ENCODE measurements around the gene SNUPN. TPM values are rescaled to one million over a fixed set of nuclear protein-coding genes. Genes with fewer than 3 reads are reported as not detected.

The SNUPN gene
- total RNA-seq = 26.0 TPM

DNA sequence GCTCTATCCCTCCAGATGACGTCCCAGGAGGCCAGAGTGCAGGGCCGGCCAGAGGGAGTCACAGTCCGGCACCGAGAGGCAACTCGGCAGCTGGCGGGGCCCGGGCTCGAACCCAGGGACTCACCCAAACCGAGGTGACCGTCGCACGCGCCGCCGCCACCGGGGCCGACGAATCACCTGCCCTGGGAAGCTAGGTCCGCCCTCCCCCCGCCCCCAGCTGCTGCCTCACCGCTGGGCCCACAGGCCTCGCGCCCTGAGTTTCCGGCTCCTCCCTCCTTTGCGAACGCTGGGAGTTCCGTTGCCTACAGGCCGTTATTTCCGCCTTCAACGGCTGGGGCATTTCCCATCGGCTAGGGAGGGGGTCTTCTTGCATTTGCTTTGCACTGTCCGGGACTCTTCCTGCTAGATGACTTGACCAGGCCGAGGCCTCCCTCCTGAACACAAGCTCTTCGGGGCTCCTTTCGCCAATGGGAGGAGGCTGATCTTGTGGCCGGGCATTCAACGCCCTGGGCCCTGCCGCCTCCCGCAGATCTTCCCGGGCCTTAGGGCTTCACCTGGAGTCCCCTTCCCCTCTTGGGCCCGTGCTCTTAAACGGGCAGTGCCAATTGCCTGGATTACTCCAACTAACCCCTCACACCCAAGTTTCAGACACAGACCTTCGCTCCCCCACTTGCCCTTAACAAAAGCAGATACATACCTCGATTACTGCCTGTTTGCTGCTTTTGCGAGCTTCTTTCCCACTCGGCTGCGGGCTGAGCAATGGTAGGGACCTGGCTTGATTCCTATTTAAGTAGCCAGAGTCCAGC is at the start of gene SNUPN:
TSS of gene SNUPN (minus strand) at position 184 of the 806 bp plus-strand sequence. CDS start 4,674 bp downstream, outside the sequence.
- DNase-seq = peak; percentile 91

DNA sequence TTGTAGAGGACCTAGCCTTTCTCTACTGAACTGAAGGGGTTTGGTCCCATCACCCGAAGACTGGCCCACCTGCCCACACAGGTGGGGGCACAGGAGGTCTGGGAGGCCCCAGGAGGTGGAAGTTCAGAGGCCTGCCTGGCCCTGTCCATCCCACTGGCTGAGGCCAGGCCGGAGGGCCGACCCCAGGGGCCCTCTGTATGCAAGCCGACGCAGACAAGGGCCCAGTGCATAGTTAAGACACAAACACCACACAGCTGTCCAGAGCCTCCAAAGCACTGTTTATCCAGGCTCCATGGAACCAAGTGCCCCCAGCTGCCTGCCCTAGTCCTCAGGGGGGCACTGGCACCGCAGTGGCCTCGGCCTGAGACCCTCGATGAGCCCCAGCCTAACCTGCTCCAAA is 48.8 kb upstream of the SNUPN start:
- DNase-seq = no peak

DNA sequence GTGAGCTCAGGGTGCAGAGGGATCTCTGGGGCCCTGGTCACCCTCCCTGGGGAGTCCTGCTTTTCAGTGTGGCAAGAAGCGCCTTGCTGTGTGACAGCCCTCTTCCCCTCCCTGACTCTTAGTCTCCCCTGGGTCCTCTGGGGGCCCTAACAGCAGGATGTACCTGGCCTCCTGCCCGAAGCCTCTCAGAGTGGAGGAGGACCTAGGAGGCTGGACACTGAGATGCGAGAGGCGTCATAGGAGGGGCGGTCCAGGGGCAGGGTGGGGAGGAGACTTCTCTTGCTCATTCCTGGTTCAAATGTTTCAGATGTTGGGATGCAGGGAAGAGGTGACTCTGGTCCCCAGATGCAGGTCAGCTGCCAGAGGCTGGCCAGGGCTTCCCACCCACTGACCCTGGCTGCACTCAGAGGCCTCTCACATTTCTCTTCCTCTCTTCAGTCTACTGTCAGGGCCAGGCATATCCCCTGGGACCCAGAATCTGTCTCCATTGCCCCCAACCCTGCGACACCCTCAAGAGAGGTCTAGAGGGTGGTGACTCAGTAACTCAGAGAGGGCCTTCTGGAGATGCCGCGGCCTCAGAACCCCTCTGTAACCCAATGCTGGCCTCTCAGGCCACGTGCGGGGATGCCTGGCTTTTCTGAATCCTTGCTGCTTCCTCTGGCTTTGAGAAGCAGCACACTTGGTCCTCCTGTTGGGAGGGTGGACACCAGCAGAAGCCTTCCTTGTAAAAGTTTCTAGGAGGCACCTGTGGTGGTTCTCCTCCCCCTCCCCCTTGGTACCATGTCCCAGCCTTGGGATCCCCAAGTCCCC is 48.1 kb upstream of the SNUPN start:
- no peak for DNase-seq

DNA sequence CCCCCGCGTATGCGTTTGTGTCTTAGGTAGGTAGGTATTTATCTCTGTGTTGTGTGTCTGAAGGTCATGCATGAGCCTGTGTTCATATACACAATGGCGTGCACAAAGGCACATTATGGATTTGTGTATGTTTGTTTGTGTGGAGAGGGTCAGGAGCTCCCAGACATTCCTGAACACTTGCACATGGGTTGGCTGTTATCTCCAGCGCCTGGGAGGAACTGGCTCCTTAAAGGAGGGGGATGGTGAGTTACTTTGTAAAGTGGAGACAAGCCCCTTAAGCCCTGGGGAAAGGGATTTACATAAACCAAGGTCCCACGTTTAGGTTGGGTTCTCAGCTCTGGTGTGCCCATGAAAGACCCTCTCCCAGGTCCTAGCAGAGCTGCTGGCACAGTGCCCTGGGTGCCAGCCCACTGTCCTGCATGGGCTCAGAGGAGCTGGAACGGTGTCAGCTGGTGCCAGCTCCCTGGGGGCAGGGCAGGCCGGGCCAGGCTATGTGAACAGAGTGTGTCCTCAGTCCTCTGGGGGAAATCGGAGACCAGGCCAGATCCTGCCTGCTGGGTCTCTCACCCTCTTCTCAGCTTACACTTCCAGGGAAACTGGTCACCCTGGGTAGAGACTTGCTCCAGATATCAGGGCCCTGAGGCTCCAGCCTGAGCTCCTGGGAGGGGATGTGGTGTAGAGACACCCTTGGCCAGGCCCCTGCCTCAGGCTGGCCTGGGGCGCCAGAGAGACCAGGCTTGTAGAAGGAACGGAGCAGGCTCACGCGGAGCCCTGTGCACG is 47.3 kb upstream of the SNUPN start:
- no peak for DNase-seq

DNA sequence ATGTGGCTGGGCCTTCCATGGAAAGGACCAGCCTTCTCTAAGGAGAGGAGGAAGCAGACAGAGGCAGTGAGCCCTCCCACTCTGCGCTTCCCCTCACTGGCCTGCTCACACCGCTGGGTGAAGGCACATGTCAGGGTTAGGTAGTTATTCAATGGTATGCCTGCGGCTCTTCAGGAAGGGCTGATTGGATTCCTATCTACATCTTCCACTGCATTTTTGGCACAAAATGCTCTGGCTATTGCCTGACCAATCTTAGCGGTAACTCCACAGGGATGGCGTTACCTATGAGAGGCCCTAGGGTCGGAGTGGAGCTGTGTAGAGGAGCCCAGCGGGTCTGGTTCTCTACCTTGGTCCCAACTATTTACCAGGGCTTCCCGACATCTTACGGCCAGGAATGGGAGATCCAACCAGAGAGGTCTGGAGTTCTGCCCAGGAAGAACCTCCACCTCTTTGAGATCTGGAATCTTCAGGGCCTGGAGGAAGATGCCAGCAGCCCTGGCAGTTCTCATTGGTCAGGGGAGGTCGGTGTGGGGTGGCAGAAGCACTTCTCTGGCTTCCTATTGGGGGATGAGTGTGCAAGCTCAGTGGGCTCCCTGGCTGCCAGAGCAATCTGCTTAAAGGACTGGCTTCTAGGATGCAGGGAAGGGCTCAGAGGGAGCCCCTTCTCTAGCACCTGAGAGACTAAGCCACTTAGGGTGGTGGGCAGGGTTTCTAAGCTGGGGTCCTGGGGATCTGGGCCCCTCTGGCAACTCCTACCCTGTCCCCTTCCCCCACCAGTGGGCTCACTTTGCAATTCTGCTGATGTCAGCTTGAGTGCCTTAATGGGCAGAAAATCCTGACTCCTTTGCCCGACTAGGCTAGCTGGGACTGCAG is 46.4 kb upstream of the SNUPN start:
- DNase-seq = no peak

DNA sequence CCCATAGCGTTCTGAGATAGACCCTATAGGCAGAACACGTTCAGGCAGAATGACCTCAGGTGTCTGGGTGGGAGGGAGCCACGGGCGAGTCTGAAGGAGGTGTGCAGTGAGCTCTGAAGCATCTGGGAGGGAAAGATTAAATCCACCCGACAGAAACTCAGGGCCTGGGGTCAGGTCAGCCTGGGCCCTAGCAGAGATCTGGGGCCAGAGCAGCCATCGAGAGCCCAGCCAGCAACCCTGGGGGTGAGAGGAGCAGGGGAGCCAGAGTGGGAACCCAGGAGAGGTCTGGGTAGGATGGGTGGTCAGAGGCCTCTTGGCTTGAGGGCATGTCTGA is 44.3 kb upstream of the SNUPN start:
- no peak for DNase-seq

DNA sequence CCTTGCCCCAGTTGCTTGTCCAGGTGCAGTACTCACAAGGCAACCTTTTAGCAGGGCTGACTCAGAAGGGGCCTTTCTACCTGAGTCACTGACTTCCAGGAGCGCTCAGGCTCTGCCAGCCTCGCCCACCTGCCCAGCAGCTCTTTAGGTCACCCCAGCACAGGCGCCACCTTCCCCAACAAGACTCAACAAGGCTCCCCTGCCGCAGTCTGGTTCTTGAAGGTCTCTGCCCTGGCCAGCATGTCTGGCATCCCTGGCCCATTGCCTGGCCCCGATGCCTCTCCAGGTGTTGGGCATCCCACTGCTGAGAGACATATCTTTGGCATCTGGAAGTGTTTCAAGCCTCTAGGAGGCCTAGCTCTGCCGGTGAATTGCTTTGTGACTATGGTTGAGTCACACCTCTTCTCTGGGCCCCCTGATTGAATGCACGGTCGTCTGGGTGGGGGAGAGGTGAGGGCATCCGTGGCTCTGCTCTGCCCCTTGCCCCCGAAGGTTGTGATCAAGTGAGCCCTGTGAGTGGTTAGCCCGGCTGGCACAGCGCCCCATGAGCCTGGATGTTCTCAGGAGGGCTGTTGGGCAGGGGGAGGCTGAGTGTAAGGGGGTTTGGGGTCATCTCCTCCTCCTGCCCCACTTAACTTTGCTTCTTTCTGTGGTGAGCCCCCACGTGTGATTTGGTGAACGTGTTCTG is 43.8 kb upstream of the SNUPN start:
- DNase-seq = no peak

DNA sequence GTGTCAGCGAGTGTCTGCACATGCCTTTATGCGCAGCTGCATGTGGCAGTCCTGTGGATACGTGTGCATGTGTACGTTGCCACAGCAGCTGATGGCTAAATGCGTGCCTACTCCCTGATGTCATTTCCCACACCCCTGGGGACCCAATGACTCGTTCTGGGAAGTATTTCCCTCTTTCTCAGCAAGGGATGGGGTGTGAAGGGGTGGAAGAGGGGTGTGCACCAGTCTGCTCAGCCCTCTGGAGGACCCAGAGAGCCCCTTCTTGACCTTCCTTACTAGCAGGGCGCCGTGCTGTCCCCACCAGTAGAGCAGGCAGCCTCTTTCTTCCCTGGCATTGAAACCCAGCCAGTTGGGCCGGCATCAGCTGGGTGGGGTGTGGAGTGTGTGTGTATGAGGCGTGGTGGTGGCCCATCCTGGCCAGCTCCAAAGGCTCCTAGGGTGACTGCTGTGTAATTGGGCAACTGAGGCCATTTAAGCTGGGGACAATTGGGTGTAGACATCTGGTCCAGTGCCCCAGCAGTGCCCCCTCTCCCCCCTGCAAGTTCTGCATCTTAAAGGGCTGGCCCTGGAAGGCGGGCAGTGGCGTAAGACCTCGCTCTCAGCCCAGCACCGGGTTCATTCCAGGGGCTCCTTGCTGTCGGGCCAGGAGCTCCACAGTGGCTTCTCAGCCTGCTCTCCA is 41.4 kb upstream of the SNUPN start:
- DNase-seq = no peak

DNA sequence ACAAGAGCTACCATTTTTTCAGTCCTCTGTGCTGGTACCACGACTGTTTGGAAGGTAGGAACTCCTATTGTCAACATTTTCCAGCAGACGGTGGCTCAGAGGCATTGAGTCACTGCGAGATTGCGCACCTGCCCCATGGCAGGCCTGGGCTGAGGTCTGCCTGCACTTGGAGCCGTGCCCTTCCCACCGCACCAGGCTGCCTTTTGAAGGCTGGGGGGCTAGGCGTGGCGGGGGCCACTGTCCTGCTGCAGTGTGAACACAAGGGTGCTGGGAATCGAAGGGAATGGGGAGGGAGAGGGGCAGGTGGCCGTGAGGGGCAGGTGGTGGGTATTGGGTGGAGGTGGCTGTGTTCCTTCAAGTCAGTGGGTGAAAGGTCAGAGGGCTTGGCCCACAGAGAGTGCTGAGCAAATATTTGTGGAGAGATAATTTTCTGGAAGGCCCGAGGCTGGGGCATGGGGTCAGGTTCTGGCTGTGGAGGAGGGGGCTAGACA is 38.5 kb upstream of the SNUPN start:
- no peak for DNase-seq

DNA sequence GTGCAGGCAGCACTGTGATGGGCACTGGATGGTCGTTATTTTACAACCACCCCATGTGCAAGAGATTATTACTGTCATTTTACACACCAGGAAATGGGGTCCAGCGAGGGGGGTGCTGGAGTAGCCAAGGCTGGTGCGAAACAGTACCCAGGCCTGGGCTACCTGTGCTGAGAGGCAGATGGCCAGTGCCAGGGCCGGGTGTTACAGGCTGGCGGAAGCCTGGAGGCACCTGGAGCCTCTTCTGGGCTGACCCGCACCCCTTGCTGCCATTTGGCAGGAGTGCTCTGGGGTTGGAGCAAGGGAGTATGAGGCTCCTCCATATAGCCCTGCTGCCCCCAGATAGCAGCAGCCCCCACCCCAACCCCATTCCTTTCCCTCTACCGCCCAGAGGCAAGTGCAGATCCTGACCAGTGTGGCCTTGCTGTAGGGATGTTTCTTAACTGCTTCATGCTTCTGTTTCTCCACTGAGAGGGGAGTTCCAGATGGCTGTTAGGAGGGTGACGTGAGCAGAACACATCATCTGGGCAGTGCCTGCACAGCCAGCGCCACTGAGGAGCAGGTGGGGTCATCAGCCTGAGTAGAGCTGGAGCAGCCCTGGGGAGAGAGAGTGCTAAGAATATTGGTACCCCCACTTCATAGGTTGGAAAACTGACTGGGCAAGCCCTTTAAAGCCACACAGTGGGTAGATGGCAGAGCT is 37.4 kb upstream of the SNUPN start:
- no peak for DNase-seq

DNA sequence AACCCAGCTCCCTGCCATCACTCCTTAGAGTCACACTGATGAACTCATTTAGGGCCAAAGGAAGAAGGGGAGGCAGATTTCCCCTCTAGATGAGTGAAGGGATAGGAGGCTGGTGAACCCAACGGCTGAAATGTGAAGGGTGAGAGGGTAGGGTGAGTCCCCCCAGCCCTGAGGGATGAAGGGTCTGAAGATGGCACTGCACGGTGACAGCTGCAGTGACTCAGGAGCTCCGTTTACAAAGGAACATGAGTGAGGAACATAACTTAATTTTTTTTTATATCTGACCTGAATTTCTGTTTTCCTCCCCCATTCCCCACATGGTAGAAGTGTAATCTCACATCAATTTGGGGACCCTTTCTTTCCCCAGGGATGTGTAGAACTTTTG is 36.2 kb upstream of the SNUPN start:
- DNase-seq = no peak

DNA sequence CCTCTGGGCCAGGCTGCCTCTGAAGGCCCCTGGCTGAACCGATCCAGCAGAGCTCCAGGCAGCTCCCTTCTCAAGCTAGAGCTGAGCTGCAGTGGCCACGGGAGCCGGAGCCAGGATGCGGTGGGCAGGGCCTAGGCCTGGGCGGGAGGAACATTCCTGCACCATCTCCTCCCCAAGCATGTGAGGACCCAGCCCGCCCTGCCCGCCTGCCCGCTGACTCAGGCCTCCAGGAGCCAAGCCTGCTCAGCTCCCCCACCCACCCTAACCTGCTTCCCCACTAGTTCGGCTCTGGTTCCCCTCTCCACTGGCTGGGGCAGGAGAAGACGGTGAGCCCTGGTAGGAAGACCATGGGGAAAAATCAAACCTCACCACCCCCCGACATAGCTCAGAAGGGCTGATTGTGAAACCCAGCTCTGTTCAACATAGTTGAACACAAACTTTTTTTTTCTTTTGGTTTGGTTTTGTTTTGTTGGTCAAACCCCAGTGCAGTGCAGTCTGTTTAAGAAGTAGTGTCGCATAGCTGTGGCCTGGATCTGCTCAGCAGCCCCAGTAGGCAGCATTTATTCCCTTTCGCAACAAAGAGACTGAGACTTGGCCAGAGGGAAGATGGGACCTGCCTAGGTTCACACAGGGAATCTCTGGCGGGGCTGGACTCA is 35.7 kb upstream of the SNUPN start:
- no peak for DNase-seq

DNA sequence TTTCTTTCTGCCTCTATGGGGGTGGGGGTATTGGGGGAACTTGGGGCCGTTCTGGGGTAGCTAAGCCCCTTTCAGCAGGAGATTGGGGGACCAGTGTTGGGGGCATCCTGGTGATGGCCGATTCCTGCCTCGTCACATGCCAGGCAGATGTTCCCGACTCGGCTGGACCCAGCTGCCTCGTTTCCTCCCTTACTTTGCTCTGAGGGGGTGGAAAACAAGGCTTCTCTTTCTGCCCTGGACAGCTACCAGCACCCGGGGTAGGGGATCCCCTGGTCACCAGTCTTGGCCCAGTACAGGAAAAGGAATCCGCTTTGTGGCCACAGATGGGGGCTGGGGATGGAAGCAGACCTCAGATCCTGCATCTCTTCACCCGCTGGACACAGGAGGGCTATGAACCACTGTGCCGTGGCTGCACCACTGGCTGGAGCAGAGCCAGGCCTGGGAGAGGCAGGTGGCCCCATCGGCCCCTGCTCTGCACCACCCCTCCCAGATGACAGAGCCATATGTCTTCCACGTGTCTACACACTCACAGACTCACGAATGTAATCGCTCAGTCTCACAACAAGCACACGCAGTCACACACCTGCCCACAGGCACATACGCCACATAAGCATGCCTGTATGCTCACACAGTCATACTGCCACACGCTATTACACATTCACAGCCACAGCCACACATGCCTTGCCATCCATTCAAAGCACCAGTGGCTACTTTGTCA is 34.6 kb upstream of the SNUPN start:
- DNase-seq = no peak

DNA sequence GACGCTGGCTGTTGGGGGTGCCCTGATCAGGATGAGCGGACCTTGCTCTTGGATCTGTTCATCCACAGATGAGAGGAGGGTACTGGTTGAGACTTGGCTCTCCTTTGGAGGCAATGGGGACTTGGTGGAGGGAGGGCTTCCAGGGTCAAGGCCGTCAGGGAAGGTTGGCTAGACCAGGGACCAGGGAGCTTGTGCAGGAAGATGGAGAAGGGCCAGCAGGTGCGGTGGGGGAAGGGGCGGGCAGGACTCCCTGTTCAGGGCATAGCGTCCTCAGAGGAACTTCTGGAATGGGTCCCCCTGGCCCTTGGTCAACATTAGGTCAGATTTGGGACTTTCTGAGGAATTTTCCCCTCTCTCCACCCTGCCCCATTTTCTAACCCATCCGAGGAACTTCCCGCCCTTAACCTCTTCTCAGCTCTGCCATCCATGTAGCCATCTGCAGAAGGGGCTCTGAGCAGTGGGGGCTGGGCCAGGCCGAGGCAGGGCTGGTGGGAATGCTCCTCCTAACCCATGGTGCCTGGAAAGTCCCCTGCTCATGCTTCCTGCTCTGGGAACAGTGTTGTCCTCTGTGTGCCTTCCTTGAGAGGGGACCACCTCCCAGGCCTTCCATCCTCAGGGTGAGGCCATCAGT is 33.7 kb upstream of the SNUPN start:
- no peak for DNase-seq

DNA sequence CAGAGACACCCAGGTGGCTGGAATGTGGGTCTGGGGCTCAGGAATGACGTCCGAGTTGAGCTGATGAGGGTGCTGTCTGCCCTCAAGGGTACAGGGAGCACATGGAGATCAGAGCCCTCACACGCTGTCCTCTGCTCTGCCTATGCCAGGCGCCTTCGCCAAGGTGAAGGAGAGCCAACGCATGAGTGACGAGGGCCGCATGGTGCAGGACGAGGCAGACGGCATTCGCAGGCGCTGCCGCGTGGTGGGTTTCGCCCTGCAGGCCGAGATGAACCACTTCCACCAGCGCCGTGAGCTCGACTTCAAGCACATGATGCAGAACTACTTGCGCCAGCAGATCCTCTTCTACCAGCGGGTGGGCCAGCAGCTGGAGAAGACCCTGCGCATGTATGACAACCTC is 31.3 kb upstream of the SNUPN start:
- no peak for DNase-seq

DNA sequence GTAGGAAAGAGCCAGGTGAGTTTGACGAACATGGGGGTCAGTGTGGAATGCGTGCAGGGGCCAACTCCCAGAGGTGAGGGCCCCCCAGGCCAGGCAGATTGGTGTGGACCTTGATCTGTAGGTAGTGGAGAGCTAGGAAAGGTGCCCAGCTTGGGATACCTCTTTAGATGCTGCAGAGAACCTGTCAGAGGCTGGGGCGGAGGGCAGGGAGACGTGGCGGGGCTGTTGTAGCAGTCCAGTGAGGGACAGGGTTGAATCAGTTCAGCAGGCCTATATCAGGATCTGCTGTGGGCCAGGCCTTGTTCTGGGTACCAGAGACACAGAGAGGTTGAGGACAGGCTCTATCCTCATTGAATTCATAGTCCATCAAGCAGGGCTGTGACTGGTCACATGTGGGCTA is 30.8 kb upstream of the SNUPN start:
- DNase-seq = no peak

DNA sequence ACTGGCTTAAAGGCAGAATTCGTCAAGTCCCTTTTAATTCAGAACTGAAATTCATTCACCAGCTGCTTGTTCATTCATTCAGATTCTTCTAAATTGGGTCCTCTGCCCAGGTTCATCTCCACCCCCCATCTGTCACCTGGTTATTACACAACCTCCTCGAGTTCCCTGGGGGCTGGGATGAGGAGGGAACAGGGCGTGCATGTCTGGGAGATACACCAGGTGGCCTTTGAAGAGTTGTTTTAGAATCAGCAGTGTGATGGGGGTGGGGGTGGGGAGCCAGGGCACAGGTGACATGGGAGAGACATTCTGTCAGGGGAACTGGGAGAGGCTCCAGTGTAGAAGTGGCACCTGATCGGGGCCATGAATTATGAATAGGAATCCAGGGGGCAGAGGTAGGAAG is 30.4 kb upstream of the SNUPN start:
- no peak for DNase-seq

DNA sequence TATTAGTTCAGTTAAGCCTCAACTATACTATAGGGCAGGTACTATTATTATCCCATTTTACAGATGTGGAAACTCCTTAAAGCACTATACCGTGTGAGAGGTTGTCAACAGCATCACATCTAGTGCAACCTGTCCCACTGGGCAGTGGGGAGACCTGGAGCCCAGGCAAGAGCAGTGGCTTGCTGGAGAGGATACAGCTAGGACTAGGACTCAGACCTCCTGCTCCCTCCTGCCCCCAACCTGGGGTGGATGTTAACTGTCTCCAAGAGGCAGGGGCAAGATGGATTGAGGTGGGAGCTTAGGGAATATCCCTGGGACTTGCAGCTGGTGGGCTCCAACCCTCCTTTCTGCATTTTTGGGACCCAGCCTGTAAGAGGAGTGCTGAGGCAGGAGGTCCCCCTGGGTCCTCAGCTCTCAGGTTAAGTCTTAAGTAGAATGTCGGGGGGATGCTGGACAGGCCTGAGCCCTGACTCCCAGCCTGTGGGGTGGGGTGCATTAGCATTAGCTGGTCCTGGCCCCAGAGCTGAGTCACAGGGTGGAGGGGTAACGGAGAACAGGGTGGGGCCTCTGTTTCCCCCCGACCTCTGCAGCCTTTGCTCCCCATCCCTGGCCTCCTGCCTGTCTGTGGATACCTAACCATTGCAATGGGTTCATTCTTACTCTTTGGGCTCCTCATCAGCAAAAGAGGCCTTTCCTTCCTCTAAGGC is 28.8 kb upstream of the SNUPN start:
- DNase-seq = no peak
